Activated naive CD4-positive, alpha-beta T cell treated with Interleukin-2 at 50 U/mL for 16 hours (primary cell): Measurements from ENCODE around the gene TRPV3.
A peak's percentile ranks its signal among the peaks of the same experiment; 100 is the strongest.

Experiments used
- DNase-seq: peaks from one replicate; pipeline ENCODE4 v3.0.0-alpha.2; 2020

TRPV3 gene

GRCh38 chr17:3546521-3546920 is 11.1 kb downstream of the TRPV3 start:
- no peak for DNase-seq

- DNase-seq: no peak
Measured at GRCh38 chr17:3545151-3545550, 12.5 kb downstream of the TRPV3 start.

- no peak for DNase-seq
Measured at GRCh38 chr17:3544365-3544764, 13.2 kb downstream of the TRPV3 start.

GRCh38 chr17:3543453-3543852 is 14.2 kb downstream of the TRPV3 start:
- no peak for DNase-seq

- DNase-seq: no peak
Measured at GRCh38 chr17:3542410-3543088, 15.1 kb downstream of the TRPV3 start.

GRCh38 chr17:3539881-3540540 is 17.6 kb downstream of the TRPV3 start:
- no peak for DNase-seq

GRCh38 chr17:3536716-3537115 is 20.9 kb downstream of the TRPV3 start:
- DNase-seq: no peak

GRCh38 chr17:3535253-3535995 is 22.2 kb downstream of the TRPV3 start:
- peak; percentile 62 for DNase-seq

- DNase-seq: no peak
Measured at GRCh38 chr17:3534881-3535252, 22.7 kb downstream of the TRPV3 start.

- DNase-seq: no peak
Measured at GRCh38 chr17:3533752-3534151, 23.9 kb downstream of the TRPV3 start.

- DNase-seq: no peak
Measured at GRCh38 chr17:3532859-3533142, 24.8 kb downstream of the TRPV3 start.

GRCh38 chr17:3532106-3532858 is 25.3 kb downstream of the TRPV3 start:
- DNase-seq: no peak

GRCh38 chr17:3531266-3532101 is 26.1 kb downstream of the TRPV3 start:
- no peak for DNase-seq

- DNase-seq: no peak
Measured at GRCh38 chr17:3529817-3530741, 27.5 kb downstream of the TRPV3 start.

- DNase-seq: no peak
Measured at GRCh38 chr17:3528880-3529511, 28.6 kb downstream of the TRPV3 start.

GRCh38 chr17:3528403-3528851 is 29.2 kb downstream of the TRPV3 start:
- DNase-seq: no peak

- DNase-seq: no peak
Measured at GRCh38 chr17:3527896-3528295, 29.7 kb downstream of the TRPV3 start.

- no peak for DNase-seq
Measured at GRCh38 chr17:3527468-3527867, 30.1 kb downstream of the TRPV3 start.

GRCh38 chr17:3526971-3527370 is 30.6 kb downstream of the TRPV3 start:
- DNase-seq: no peak

- no peak for DNase-seq
Measured at GRCh38 chr17:3526491-3526890, 31.1 kb downstream of the TRPV3 start.

- no peak for DNase-seq
Measured at GRCh38 chr17:3524024-3524423, 33.6 kb downstream of the TRPV3 start.
